Suppressor macrophage treated with lipopolysaccharide for 4 hours (primary cell): Measurements from ENCODE around the gene LRRC8A.
"Not testable (repeated sequence)": the region's sequence is repeated elsewhere in the genome, so short reads cannot be mapped to it uniquely, and the experiment has no call there.

ENCODE experiments used
- DNase-seq: peaks from one replicate; pipeline ENCODE4 v3.0.0-alpha.2; 2020

LRRC8A gene

DNA sequence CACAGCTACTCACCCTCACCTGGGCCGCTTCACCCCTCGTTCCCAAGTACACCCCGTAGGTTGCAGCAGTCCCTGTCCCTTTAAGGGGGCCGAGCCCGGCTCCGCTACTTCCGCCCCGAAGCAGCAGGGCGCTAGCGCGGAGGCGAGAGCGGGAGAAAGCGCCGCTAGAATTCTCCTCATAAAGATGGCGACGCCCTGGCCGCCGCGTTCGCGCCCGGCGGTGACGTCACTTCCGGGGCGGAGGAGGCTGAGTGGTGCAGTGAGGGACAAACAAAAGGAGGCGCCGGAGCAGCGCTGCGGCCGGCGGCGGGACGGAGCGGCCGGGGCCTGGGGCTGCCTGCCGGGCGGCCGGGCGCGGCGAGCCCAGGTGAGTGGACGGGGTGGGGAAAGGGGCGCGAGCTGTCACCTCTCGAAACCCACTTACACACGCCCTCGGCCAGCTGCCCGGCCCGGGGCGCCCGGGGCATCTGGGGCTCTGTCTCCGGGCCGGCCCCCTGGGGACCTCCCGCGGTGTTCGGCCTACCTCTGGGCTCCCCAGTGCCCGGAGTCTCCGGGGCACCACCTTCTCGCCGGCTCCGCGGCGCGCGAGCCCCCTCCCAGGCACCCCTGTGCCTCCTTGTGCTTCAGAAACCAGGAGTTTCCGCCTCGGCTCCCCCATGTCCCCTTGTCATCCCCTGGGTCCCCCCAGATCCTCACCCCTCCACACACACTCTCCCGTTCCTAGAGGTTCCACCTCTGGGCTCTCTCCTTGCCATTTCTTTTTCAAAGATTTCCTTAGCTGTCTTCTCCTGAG is at the start of gene LRRC8A, which contains the start of gene KYAT1:
Gene LRRC8A, plus strand, starts transcription at position 250 of the 793 bp plus-strand sequence. CDS start 25,032 bp downstream, outside the sequence.
Gene KYAT1, minus strand, starts transcription at position 67 of the 793 bp plus-strand sequence. CDS start 36,545 bp downstream, outside the sequence.
- DNase-seq, result peak; percentile 99

DNA sequence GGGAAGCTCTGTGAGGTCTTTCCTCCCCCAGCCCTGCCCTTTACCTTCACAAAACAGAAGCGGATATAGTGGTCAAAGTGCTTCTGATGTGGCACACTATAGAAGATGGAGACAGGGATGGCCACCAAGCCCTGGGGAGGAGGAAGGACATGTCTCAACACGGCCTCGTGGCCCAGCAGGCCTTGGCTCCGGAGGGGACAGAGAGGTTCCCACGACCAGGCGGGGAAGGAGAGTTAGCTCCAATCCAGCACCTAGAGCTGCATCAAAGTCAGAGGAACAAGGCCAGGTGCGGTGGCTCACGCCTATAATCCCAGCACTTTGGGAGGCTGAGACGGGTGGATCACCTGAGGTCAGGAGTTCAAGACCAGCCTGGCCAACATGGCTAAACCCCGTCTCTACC is 48.2 kb upstream of the LRRC8A start:
- no peak for DNase-seq

DNA sequence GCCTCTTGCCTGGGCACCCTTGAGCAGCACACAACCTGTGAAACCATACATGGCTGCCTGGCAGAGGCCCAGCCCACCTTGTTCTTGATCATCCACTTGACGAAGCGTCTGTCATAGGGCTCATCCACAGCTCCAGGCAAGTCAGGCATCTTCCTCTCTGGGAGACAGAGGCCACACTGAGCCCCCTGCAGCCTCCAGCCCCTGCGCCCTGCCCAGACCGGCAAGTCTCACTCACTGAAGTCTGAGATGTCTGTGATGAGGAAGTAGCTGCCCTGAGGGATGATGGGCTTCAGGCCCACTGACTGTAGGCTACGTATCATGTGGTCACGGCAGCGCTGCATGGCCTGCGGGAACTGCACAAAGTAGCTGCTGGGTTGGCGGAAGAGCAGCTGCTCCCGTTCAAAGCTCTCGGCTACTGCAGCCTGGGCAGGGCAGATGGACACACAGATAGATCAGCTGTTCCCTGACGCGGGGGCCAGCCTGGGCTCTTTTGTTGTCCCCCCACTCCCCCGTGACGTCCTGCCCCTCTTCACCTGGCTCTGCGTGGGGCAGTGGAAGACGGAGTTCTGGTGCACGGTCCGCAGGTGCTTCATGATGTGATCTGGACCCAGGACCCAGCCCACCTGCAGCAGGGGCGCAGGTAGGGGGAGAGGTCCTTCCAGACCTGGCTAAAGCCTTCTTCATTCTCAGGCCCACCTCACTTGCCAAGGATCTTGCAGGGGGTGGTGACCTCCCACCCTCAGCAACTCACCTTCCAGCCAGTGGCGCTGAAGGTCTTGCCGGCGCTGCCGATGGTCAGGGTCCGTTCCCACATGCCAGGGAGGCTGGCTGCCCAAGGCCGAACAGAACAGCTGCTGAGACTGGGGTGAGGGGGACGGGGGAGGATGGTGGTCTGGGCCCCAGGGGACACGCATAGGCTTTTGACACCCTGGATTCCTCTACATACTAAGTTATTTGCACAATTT is 46.4 kb upstream of the LRRC8A start:
- no peak for DNase-seq

DNA sequence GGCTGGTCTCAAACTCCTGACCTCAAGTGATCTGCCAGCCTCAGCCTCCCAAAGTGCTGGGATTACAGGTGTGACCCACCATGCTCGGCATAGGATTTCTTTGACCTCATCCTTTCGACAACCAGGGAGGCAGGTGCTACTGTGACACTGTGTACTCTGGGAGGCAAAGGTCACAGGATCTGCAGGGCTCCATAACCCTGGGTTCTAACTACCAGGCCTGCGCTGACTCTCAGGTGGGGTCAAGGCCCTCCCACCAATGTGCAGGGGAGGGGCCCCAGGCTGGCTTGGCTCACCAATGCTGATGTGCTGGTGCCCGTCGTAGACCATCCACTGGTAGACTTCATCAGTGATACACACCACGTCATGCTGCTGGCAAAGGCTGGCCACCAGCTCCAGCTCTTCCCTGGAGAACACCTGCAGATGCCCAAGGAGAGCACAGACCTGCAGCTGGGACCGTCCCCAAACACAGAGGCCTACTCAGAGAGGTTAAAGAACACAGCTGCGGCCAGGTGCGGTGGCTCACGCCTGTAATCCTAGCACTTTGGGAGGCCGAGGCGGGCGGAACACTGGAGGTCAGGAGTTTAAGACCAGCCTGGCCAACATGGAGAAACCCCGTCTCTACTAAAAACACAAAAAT is 45.3 kb upstream of the LRRC8A start:
- no peak for DNase-seq

DNA sequence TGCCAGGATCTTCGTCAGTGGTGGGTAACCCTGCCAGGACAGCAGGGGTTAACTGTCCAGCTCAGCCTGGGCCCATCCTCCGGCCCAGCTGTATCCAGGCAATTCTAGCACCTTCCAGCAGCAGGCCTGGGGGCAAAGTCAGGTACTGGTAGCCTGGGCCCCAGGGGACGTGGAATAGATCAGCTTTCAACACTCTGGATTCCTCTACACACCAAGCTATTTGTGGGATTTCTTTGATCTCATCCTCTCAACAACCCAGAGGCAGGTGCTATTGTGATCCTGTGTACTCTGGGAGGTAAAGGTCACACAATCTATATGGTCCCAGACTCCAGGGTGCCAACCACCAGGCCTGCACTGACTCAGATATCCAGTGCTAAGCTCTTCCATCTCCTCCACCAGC is 43.6 kb upstream of the LRRC8A start:
- DNase-seq, result no peak

DNA sequence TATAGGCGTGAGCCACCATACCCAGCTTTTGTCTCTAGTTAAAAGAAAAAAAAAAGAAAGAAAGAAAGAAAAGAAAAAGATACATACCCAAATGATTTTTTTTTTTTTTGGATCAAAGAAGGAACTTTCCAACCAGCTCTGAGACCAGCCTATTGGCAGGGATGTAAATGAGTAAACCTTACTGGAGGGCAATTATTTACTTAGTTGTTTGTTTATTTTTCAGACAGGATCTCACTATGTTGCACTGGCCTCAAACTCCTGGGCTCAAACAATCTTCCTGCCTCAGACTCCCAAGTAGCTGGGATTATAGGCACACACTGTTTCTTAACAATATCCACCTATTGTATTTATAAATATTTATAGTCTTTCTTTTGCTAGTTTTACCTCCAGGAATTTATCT is 41.4 kb upstream of the LRRC8A start:
- no peak for DNase-seq

DNA sequence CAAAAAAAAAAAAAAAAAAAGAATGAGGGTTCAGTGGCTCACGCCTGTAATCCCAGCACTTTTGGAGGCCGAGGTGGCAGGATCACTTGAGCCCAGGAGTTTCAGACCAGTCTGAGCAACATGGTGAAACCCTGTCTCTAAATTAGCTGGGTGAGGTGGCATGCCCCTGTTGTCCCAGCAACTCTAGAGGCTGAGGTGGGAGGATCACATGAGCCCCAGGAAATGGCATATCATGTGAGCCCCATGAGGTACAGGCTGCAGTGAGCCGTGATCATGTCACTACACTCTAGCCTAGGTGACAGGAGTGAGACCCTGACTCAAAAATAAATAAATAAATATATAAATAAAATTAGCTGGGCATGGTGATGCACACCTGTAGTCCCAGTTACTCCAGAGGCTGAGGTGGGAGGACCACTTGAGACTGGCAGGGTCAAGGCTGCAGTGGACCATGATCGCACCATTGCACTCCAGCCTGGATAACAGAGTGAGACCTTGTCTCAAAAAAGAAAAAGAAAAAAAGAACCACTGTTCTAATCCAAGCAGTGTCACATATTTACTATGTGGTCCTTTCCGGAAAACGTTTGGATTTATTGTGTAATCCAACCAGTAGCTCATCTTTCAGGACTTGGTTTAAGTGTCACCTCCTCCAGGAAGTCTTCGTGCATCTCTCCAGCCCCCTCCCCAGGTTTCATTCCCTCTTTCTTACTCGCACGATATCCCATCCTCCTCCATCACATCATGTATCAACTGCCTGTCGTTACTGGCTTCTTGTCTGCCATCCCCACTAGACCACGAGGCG is 40.0 kb upstream of the LRRC8A start:
- no peak for DNase-seq

DNA sequence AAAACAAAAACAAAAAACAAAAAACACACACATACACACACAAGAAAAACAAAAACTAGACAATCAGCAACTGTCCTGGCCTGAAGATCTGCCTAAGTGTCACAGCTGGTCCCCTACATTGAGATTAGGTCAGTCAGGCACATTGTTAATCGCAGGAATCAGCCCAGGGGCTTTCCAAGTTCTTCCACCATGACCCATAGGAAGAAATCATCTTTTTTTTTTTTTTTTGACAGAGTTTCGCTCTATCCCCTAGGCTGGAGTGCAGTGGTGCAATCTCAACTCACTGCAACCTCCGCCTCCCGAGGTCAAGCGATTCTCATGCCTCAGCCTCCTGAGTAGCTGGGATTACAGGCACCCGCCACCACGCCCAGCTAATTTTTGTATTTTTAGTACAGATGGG is 38.8 kb upstream of the LRRC8A start:
- not testable (repeated sequence) for DNase-seq

DNA sequence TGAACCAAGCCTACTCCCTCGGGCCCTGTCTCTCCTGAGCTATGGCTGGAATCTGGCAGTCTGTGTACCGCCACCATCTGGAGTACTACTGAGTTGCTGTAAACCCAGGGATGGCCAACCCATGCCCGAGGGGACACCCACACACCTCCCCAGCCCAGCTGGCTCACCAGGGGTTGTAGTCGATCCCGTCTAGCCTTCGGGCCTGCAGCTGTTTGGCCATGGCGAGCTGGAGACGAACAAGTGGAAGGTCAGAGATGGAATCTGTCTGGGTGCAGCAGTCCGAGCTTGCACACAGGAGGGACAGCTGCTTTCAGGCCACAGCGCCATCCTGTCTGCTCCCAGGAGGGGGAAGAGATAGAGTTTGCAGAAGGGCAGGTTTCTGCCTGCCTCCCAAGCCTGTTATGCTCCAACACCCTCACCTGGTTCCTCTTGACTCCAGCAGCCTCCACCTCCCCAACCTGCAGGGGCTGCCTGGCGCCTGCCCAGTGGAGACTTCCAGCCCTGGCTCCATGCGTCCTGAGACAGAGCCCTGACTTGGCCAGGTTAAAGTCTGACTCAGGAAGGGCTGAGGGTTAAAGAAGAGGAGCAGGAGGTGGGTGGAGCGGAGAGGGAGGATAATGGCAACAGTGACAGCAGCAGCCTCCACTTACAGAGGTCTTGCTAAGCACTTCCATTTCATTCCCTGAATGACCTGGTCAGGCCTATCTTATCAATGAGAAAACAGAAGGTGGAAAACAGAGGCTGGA is 36.6 kb upstream of the LRRC8A start:
- DNase-seq, result no peak

DNA sequence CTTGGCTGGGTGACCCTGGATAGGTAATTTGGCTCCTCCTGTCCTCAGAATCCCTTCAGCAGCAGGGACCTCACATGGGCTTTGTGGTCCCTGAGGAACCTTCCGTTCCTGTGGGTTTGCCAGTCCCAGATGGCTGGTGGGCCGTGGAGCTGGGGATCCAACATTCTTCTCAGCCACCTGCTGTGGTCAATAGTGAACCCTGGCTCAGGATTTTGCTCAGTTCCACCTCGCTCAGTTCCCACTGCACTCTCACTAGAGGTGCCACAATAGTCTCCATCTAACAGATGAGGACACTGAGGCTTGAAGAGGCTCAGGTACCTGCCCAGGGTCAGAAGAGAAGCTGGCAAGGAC is 35.3 kb upstream of the LRRC8A start:
- DNase-seq, result no peak

DNA sequence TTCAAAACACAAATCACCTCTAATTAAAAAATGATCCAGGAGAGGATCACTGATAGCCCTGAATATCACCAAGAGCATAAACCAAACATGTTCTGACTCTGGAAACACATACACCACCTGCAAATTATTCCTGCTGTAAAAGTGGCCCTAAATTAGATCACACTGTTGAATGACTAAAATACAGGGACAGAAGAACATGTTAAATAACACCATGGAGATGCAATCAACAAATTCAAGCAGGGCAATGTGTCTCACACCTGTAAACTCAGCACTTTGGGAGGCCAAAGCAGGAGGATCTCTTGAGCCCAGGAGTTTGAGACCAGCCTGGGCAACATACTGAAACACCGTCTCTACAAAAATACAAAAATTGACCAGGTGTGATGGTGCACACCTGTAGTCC is 34.1 kb upstream of the LRRC8A start:
- DNase-seq, result no peak

DNA sequence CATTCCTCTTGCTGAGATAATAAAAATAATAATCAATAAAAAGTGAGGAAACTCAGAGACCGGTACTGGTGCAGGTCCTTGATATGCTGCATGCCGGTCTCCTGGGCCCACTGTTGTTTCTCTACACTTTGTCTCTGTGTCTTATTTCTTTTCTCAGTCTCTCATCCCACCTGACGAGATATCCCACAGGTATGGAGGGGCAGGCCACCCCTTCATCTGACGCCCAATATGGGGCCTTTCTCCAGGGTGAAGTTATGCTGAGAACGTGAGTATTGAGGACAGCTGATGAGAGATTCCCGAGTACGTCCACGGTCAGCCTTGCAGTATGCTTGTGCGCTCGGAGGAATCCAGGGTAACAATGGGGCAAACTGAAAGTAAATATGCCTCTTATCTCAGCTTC is 30.9 kb upstream of the LRRC8A start:
- DNase-seq, result not testable (repeated sequence)

DNA sequence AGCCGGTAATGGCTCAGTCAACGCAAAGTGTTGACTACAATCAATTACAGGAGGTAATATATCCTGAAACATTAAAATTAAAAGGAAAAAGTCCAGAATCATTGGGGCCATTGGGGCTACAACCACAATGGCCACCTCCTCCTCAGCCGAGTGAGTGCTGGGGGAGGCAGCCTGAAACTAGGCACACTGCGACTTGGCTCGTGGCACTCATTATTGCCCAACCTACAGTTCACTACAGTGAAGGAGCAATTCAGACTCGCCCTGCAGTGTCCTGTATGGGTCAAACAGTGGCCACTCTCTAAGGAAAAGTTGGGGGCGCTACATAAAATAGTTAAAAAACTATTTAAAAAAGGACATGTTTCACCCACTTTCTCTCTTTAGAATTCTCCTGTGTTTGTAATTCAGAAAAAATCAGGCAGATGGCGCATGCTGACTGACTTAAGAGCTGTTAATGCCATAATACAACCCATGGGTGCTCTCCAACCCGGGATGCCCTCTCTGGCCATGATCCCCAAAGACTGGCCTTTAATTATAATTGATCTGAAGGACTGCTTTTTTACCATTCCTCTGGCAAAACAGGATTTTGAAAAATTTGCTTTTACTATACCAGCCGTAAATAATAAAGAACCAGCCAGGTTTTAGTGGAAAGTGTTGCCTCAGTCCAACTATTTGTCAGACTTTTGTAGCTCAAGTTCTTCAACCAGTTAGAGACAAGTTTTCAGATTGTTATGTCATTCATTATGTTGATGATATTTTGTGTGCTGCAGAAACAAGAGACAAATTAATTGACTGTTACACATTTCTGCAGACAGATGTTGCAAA is 29.9 kb upstream of the LRRC8A start:
- peak; percentile 57 for DNase-seq

DNA sequence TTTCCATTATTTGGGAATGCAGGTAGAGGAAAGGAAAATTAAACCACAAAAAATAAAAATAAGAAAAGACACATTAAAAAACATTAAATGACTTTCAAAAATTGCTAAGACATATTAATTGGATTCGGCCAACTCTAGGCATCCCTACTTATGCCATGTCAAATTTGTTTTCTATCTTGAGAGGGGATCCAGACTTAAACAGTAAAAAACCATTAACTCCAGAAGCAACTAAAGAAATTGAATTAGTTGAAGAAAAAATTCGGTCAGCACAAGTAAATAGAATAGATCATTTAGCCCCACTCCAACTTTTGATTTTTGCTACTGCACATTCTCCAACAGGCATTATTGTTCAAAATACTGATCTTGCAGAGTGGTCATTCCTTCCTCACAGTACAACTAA is 29.3 kb upstream of the LRRC8A start:
- DNase-seq, result not testable (repeated sequence)

DNA sequence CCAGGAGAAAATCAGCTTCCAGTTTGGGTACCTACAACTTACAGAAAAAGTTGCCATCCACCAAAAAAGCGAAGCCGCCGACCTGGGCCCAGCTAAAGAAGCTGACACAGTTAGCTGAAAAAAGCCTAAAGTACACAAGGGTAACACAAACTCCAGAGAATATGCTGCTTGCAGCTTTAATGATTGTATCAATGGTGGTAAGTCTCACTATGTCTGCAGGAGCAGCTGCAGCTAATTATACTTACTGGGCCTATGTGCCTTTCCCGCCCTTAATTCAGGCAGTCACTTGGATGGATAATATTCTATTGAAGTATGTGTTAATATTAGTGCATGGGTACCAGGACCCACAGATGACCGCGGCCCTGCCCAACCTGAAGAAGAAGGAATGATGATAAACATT is 27.5 kb upstream of the LRRC8A start:
- DNase-seq, result not testable (repeated sequence)

DNA sequence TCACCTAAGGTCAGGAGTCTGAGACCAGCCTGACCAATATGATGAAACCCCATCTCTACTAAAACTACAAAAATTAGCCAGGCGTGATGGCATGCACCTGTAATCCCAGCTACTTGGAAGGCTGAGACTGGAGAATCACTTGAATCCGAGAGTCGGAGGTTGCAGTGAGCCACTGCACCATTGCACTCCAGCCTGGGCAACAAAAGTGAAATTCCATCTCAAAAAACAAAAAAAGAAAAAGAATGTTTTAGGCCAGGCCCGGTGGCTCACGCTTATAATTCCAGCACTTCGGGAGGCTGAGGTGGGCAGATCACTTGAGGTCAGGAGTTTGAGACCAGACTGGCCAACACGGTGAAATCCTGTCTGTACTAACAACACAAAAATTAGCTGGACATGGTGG is 23.5 kb upstream of the LRRC8A start:
- DNase-seq, result not testable (repeated sequence)

DNA sequence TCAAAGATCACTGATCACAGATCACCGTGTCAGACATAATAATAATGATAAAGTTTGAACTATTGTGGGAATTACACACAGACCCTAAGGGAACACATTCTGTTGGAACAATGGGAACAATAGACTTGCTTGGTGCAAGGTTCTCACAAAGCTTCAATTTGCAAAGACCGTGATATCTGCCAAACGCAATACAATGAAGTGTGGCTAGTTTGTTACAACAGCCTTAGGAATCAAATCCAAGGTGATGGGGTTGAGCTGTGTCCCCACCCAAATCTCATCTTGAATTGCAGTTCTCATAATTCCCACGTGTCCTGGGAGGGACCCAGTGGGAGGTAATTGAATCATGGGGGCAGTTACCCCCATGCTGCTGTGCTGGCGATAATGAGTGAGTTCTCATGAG is 21.0 kb upstream of the LRRC8A start:
- DNase-seq, result no peak

DNA sequence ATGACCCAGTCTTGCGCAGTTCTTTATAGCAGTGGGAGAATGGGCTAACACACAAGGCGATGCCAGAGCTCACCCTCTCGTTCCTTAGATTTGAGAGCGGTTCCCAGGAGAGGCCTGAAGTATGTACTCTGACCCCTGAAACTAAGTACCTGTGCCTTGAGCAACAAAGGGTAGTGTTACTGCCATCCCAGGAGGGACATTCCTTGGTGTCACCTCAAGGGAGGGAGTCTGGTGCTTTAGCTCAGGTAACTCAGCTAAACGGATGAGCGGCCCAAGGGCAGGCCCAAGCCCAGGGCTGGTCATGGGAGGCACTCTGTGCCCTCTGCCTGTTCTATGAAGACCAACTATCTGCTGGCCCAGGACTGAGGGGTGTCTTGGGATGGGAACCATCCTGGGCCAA is 20.4 kb upstream of the LRRC8A start:
- DNase-seq, result no peak

DNA sequence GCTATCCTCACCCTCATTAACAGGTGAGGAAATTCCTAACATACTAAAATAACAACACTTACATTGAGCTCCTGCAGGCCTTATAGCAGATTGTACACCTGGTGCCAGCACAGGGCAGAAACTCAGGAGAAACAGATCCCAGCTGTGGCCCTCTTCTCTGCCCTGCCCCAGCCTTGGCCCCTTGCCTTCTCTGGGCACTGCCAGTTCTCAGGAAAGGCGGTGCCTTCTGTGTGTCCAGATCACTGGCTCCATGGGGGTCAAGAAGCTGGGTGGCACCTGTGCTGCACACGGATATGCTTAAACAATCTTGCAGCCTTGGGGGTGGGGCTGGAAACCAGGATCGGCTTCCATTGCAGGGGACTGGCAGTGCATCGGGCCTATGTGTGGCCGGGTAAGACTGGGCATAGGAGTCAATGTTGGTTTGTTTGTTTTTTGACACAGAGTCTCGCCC is 19.5 kb upstream of the LRRC8A start:
- DNase-seq, result no peak

DNA sequence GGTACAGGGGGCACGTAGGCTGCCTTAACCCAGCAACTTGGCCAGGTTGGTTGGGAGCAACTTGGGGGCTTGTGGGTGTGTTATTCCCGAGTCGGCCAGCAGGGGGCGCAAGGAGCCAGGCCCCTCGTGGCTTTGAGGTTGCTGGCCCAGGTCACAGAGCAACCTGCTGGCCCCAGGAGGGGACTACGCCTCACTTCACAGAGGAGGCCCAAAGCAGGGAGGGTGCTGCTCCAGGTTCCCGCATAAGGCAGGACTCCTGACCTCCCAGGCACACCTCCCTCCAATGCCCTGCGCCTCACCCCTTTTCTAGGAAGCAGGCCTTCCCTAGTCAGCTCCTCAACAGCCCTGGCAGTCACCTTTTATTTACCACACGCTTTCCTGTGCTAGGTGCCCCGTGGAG is 18.3 kb upstream of the LRRC8A start:
- peak; percentile 75 for DNase-seq
